KOPT-K1 (cell line): ENCODE data around the gene MAML3.

Source experiments
- H3K27ac ChIP-seq: fragments of 200-600 bp; sonication (generic); 2 replicates; pipeline ENCODE4 v1.5.1; 2016; ENCODE audit warnings: antibody characterized with exemption, mild to moderate bottlenecking, low read depth, low read length; ENCODE audit not compliant: poor library complexity, severe bottlenecking
- H3K36me3 ChIP-seq: fragments of 200-600 bp; sonication (generic); 2 replicates; pipeline ENCODE4 v1.5.1; 2017; ENCODE audit warnings: antibody characterized with exemption, mild to moderate bottlenecking, low read length, moderate library complexity; ENCODE audit not compliant: insufficient read depth
- H3K9me3 ChIP-seq: fragments of 200-600 bp; sonication (generic); 2 replicates; pipeline ENCODE4 v1.5.1; 2017; ENCODE audit warnings: antibody characterized with exemption, low read length, mild to moderate bottlenecking; ENCODE audit not compliant: insufficient read depth, poor library complexity, severe bottlenecking

MAML3 gene

DNA sequence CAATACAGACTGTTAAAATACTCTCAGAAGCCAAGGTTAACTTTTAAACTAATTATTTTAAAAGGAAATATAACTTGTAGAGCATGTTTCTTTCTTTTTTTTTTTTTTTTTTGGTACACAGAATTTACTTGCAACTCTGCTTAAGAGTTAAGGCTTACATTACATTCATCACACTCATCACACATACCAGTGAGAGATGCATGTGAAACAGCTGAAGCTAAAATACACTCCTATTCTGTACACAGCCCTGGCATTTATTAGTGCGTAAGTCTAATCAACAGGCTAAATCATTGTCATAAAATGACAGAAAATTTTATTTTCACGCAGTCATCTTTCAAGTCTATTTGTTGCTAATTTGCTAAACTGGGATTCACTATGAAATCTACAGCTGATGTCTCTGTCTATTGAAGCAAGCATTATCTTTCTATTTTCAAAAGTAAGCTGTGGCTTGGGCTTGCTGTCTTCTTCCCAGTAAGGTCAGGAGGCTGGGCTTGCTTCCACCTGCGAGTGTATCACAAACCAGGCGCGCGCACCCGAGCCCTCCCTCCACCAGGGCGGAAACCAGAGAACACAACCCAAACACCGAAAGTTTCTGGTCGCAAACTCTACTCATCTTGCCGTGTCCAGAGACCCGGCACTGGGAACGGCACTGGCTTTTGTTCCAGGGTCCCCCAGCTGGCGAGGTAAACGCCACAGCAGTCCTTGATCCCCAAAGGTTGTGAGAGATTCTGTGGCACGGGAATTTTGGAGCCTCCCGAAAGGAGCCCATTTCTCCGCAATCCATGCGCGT, 3.9 kb downstream of the MAML3 start:
- H3K9me3 ChIP-seq, result no peaks in the 10 kb centered on the region
- H3K27ac ChIP-seq, result peak overlapping the region; percentile 94

DNA sequence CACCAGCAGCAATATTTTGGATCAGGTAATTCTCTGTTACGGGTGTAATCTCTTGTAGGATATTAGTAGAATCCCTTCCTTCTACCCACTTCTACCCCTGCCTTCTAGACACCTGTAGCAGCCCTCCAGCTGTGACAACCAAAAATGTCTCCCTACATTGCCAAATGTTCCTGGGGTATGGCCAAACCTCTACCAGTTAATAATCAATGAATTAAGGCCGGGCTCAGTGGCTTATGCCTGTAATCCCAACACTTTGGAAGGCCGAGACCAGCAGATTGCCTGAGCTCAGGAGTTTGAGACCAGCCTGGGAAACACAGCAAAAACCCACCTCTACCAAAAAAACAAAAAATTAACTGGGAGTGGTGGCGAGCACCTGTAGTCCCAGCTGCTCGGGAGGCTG, 9.9 kb downstream of the MAML3 start:
- Histone ChIP-seq H3K27ac (no peak overlapping the region), H3K9me3 (no peaks in the 10 kb centered on the region), H3K36me3 (no peaks in the 10 kb centered on the region)

More for the DNA sequence above, 3.9 kb downstream of the MAML3 start:
- H3K36me3 ChIP-seq, result no peaks in the 10 kb centered on the region

DNA sequence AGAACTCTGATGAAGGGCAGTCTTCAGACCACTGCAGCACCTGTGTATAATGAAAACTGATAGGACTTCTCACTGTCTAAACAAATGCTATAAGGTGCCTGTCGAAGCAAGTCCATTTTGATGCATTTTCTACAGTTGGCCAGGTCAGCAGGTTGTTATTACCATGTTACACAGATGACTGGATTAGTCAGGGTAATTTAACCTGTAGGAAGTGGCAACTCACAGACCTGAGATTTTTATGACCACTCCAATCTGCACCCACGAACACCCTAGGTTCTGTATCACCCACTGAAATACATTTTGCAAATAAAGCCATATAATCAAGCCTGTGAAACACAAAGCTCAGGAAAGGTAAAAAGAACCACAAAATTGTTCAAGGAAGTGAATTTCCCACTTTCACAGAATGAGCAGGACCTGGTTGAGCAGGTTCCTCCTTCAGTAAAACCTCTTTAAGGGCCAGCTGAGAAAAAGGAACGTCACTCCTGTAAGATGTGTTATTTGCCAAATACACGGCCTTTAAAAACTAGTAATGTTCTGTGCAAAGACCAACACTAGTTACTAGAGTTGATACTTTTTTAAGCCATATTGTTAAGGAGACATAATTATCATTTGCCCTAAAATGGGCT, 12.7 kb downstream of the MAML3 start:
- no peaks in the 10 kb centered on the region for H3K36me3 ChIP-seq
- no peak overlapping the region for H3K27ac ChIP-seq
- H3K9me3 ChIP-seq, result no peaks in the 10 kb centered on the region

DNA sequence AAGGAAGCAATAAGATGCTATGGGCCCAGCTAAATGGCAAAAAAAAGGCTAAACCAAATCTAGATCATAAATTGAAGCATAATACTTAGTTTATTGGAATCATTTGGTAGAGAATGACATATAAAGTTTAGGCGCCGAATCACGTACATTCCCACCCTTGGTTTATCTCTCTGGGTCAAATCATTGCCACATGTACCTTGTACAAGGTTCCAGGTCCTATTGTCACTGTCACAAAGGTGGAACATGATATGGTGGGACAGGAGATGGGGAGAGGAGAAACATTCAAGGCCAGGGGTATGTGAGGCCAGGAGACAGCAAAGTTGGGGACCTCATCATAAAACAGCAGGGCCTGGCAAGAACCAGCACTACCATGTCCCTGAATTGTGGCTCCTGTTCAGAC, 13.4 kb downstream of the MAML3 start:
- H3K36me3 ChIP-seq, result no peaks in the 10 kb centered on the region
- no peak overlapping the region for H3K27ac ChIP-seq
- no peaks in the 10 kb centered on the region for H3K9me3 ChIP-seq

DNA sequence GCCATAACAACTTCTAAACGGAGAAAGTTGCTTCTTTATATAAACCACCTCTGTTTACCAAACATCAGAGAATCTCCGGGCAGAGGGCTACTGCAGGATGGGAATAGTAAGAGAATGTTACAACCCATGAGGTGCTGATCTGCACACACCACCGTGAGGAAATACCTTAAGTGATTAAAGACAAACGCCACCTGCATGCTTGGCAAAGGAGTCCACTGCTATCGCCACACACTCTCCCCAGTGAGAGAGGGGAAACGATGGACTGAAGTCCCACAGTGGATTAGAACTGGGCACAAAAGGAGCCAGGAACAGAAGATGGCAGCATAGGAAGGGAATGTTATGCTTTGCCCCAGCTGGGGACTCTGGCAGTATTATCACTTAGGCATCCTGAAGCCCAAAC, 15.6 kb downstream of the MAML3 start:
- no peaks in the 10 kb centered on the region for H3K9me3 ChIP-seq
- H3K27ac ChIP-seq, result no peak overlapping the region
- H3K36me3 ChIP-seq, result no peaks in the 10 kb centered on the region

DNA sequence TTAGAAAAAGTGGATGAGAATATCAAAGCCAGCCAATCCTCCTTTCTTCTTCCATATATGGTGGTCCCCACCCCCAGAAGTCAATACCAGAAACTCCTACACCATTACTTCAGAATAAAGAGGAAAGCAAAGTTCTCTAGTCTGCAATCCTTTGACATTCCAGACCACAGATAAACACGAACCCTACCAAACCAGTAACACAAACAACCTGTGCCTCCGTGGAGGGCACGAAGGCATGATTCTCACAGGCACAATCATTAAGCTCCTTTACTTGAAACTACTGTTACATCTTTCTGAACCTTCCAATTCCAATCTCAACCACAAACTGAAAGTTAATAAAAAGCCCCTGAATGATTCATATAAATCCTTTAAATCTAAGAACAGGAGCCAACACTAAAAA, 16.3 kb downstream of the MAML3 start:
- H3K27ac ChIP-seq, result no peak overlapping the region
- H3K36me3 ChIP-seq, result no peaks in the 10 kb centered on the region
- no peaks in the 10 kb centered on the region for H3K9me3 ChIP-seq

DNA sequence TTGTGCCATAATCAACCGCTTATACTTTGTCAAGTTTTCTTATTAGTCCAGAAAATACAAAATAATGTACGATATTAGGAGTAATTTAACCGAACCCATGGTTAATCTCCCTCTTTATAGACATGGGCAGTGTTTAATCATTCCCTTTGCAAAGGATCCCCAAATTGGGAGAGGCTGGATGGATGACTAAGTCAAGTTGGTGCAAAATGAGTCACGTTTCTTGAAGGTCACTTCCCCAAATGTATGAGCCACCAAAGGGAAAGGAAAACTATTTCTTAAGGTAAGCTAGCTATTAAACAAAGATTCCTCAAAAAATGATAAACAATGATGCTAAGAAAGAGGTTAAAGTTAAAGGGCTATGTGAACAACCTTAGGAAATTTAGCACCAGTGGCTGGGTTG, 17.5 kb downstream of the MAML3 start:
- Histone ChIP-seq H3K27ac (no peak overlapping the region), H3K36me3 (no peaks in the 10 kb centered on the region), H3K9me3 (no peaks in the 10 kb centered on the region)

DNA sequence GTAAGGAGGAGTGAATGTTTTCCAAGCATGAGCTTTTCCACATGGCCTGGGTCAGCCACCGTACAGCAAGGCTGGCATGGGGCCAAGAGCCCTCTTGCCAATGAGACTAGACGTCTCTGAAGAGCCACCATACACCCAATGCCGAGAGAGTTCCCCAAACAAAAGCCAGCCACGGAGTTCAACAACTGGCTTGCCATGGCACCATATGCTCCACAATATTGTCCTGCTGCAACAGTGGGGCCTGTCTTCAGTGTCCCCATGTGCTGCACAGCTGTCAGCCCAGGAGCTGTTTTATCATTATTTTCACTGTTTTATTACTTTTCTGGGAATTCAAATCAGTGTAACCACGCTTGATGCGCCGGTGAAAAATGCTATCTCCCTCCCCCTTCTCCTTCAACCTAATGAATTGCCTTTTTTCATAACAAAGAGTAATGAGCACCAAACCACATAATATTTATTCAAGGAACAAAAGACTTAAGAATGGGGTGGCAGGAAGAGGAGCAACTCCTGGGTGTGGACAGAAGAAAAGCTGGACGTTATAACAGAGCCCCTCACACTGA, 18.4 kb downstream of the MAML3 start:
- H3K9me3 ChIP-seq, result no peaks in the 10 kb centered on the region
- H3K36me3 ChIP-seq, result no peaks in the 10 kb centered on the region
- H3K27ac ChIP-seq, result no peak overlapping the region

DNA sequence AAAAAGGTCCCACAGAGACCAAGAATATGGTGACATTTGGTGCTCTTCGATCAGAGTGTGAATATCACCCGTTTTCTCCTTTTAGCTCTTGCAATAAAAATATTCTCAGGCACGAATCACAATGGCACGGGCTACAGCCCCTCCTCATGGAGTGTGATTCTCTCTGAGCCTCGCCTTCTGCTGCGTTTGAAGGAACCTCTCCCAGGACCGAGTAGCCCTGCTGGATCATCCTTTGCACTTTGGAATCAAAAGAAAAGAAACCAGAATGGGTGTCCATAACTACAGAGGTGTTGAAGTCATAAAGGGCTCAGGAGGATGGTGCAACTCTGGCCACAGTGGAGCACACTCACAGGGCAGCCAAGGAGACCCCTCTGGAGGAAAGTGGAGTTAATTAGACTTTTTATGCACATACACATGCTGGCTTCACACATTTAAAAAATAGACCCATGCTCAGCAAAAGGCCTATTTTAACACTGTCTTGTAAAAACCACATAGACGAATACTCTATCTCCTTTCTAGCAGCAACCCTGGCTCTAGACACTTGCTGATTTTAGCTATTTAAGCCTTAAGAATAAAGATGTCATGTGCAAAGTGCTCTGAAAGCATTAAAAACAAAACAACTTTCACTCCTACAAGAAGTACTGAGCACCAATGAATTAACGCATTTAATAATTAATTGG, 19.1 kb downstream of the MAML3 start:
- Histone ChIP-seq H3K9me3 (no peaks in the 10 kb centered on the region), H3K36me3 (no peaks in the 10 kb centered on the region), H3K27ac (no peak overlapping the region)

DNA sequence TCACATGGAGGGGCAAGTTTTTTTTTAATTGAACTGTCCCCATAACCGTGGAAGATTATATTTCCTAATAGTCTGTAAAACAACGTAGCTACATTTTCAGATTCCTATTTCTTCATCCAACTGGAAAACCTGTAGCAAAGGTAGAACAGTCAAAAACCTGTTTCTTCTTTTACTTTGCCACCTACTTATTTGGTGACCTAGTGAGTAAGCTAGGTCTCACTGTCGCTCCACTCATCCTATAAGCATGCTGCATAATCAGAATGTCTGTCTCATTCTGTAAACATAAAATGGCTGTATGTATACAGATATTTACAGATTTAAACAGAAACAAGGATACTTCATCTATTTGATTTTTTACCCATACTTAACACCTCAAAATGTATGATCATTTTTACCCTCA, 20.4 kb downstream of the MAML3 start:
- no peaks in the 10 kb centered on the region for H3K9me3 ChIP-seq
- H3K27ac ChIP-seq, result no peak overlapping the region
- no peaks in the 10 kb centered on the region for H3K36me3 ChIP-seq

DNA sequence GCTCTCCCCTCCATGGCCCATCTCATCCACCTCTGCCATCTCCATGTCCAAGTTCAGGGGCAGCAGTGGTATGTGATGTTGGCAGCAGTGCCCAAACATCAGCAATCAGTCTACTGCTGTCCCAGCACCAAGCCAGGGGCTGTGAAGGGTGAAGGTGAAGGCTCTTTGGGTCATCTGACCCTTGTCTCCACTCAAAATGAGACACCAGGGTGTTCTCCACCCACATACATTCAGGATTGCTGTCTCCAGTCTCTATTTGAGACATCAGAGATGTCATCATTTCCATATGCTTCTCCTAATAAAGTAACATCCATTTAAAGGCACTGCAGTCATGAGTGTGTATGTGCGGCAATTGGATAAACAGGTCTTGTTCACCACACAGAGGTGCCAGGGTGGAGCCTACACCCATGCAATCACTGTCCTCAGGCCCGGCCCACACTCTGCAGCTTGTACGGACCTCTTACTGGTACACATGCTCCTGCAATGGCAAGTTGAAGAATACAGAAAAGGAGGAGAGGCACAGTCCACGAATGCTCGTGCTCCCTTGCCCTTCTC, 22.2 kb downstream of the MAML3 start:
- Histone ChIP-seq H3K36me3 (no peaks in the 10 kb centered on the region), H3K27ac (no peak overlapping the region), H3K9me3 (no peaks in the 10 kb centered on the region)

DNA sequence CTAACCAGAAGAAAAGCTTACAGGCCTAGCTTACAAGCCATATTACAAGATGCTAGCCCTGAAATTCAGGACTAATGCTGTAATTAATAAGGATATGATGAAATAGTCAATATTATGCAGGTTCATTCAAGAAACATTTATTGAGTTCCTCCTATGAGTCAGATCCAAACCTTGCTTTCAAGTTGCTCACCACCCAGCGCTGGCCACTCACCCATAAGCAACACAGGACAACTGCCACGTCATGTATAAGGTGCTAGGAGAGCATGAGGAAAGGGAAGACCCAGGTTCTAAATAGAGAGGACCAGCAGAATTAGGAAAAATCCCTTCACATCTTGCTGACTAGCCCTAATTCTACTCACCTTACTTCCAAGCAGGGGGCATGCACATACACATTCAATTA, 23.3 kb downstream of the MAML3 start:
- H3K36me3 ChIP-seq, result no peaks in the 10 kb centered on the region

DNA sequence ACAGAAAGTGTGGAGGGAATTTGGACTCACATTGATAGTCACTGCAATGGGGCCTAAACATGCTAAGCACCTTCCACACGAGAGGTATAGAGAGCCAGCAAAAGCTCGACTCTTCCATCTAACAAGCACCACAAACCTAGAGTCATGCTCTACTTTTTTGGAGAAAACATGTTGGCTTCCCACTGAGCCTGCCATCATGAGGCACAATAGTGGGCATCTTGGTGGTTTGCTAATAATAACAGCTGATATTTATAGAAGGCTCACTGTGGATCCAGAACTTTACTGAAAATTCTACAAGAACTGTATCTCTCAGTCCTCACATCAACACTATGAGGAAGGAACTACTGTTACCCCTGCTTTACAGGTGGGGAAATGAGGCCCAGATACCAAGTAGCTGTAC, 26.6 kb downstream of the MAML3 start:
- no peak overlapping the region for H3K27ac ChIP-seq
- H3K36me3 ChIP-seq, result no peaks in the 10 kb centered on the region
- no peaks in the 10 kb centered on the region for H3K9me3 ChIP-seq

More for the DNA sequence above, 23.3 kb downstream of the MAML3 start:
- Histone ChIP-seq H3K9me3 (no peaks in the 10 kb centered on the region), H3K27ac (no peak overlapping the region)

DNA sequence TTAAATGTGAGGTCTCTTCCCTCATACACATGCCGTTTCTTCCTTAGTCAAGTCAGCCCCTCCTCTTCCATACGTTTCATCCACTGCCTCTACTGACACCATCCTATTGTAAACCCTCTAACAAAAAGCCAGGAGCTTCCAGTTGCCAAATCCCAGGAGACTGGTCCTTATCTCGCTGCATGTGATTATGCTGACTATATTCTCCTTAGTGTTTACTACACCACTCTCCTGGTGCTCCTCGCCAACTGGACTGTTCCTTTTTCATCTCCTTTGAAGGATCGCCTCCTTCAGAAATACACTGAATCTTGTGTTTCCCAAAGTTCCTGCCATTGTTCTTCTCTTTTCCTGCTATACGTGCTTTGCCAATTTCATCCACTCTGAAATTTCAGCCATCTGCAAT, 27.7 kb downstream of the MAML3 start:
- H3K36me3 ChIP-seq, result no peaks in the 10 kb centered on the region
- H3K9me3 ChIP-seq, result no peaks in the 10 kb centered on the region
- no peak overlapping the region for H3K27ac ChIP-seq

DNA sequence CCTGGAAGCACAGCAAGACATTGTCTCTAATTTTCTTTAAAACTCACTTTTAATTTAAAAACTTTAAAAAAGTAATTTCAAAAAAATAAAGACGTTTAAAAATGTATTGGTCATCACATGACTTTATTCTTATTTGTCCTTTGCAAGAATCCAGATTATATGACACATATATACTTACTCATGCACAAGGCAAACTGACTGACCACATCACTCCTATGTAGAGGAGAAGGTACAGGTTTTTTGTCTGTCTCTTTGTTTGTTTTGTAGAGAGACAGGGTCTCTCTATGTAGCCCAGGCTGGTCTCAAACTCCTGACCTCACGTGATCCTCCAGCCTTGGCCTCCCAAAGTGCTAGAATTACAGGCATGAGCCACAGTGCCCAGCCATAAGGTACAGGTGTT, 28.6 kb downstream of the MAML3 start:
- Histone ChIP-seq H3K36me3 (no peaks in the 10 kb centered on the region), H3K27ac (no peak overlapping the region), H3K9me3 (no peaks in the 10 kb centered on the region)
